HEK293T (cell line): ENCODE data around the gene MARCHF9.
A peak's percentile ranks its signal among the peaks of the same experiment; 100 is the strongest.
"Not testable (repeated sequence)": the region's sequence is repeated elsewhere in the genome, so short reads cannot be mapped to it uniquely, and the experiment has no call there.

Experiments
- CTCF ChIA-PET: fragments of 350-600 bp; formaldehyde crosslinking; extraction: SDS; loops from one replicate; lab custom pipeline; 2021; ENCODE audit warnings: antibody characterized with exemption, inconsistent platforms; lab: Yijun Ruan, JAX
- POLR2A ChIA-PET: fragments of 350-600 bp; formaldehyde crosslinking; extraction: SDS; loops from one replicate; lab custom pipeline; 2020; ENCODE audit warnings: antibody characterized with exemption, inconsistent platforms; lab: Yijun Ruan, JAX
- DNase-seq: peaks from one replicate; pipeline ENCODE4 v3.0.0; 2012; ENCODE audit warnings: mixed read lengths; ENCODE audit errors: extremely low spot score
- ARNT ChIP-seq: fragments of 450-650 bp; IDR thresholded peaks from 2 replicates; pipeline ENCODE4 v1.6.1; 2017; ENCODE audit warnings: mild to moderate bottlenecking
- BHLHE40 ChIP-seq: fragments of 450-650 bp; IDR thresholded peaks from 2 replicates; pipeline ENCODE4 v1.6.1; 2016; ENCODE audit warnings: mild to moderate bottlenecking, moderate library complexity, borderline replicate concordance
- CTBP1 ChIP-seq: fragments of 450-650 bp; IDR thresholded peaks from 2 replicates; pipeline ENCODE4 v1.6.1; 2016; ENCODE audit warnings: borderline replicate concordance
- ELF4 ChIP-seq: fragments of 450-650 bp; IDR thresholded peaks from 2 replicates; pipeline ENCODE4 v1.6.1; 2017; ENCODE audit warnings: antibody characterized with exemption
- FOXA1 ChIP-seq: fragments of 450-650 bp; IDR thresholded peaks from 2 replicates; pipeline ENCODE4 v1.6.1; 2016; ENCODE audit warnings: mild to moderate bottlenecking
- FOXK2 ChIP-seq: fragments of 450-650 bp; IDR thresholded peaks from 2 replicates; pipeline ENCODE4 v1.6.1; 2016; ENCODE audit warnings: mild to moderate bottlenecking
- FOXM1 ChIP-seq: fragments of 450-650 bp; IDR thresholded peaks from 2 replicates; pipeline ENCODE4 v1.6.1; 2017; ENCODE audit warnings: mild to moderate bottlenecking, borderline replicate concordance
- HDGF ChIP-seq: fragments of 450-650 bp; IDR thresholded peaks from 2 replicates; pipeline ENCODE4 v1.6.1; 2017; ENCODE audit warnings: antibody characterized with exemption, borderline replicate concordance
- L3MBTL2 ChIP-seq: fragments of 450-650 bp; conservative IDR thresholded peaks from 2 replicates; pipeline ENCODE4 v1.6.1; 2016; ENCODE audit warnings: mild to moderate bottlenecking
- LEF1 ChIP-seq: fragments of 450-650 bp; IDR thresholded peaks from 2 replicates; pipeline ENCODE4 v1.6.1; 2017; ENCODE audit warnings: mild to moderate bottlenecking, borderline replicate concordance
- NFRKB ChIP-seq: fragments of 450-650 bp; IDR thresholded peaks from 2 replicates; pipeline ENCODE4 v1.6.1; 2016; ENCODE audit warnings: mild to moderate bottlenecking, moderate library complexity
- SP1 ChIP-seq: fragments of 450-650 bp; IDR thresholded peaks from 2 replicates; pipeline ENCODE4 v1.6.1; 2017
- SUZ12 ChIP-seq: fragments of 450-650 bp; IDR thresholded peaks from 2 replicates; pipeline ENCODE4 v1.6.1; 2016; ENCODE audit warnings: mild to moderate bottlenecking
- TARDBP ChIP-seq: fragments of 450-650 bp; IDR thresholded peaks from 2 replicates; pipeline ENCODE4 v1.6.1; 2016
- ZNF384 ChIP-seq: fragments of 450-650 bp; IDR thresholded peaks from 2 replicates; pipeline ENCODE4 v1.6.1; 2016
- TF ChIP-seq, protein P1 (sequence below): fragments of 450-650 bp; IDR thresholded peaks from 2 replicates; pipeline ENCODE4 v1.6.1; 2016

MARCHF9 gene

DNA sequence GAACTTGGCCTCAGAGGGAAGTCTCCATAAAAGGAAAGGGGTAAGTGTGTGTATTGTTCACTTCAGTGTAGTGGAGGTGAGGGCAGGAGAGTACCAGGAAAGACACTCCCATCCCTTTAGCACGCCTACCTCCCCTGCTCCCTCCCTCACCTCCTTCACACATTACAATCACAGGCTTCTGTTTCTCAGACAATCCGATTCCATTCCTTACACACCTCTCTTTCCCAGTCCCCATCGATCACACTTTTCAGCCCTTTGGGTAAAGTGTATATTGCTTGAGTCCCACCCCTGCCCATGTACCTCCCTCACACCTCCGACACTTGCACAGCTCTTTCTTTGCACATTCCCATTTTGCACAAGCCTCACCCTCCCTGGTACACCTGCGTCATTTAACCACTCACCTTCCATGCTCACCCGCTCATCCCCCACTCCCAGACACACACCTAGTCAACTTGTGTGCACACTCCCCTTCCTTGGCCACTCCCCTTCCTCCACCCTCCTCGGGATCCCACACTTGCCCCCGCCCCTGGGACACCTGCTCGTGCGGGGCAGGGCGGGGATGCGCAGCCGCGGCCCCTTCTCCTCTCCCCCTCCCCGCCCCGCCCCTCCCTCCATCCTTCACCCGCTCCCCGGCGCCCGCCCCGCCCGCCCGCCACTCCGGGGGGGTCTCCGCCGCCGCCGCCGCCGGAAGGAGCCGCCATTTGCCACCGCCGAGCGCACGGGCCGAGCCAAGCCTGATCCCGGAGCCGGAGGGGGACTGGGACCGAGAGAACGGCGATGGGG, at the start of gene MARCHF9:
MARCHF9 (plus strand) TSS at position 693 of the 783 bp plus-strand sequence. CDS start 426 bp downstream, outside the sequence.
- peak; percentile 48 for DNase-seq

GRCh38 chr12:57707250-57707649, 47.7 kb upstream of the MARCHF9 start:
- CTCF ChIA-PET, result interaction anchor here (1.0 kb wide), 1 partner anchor 19 kb away, joined by 5 read pairs; no protein-coding TSS in a partner anchor
- no peak for DNase-seq
- POLR2A ChIA-PET, result no interaction called here
- TF ChIP-seq ARNT (no peak), FOXA1 (no peak), ZNF384 (no peak), BHLHE40 (no peak), TARDBP (no peak), L3MBTL2 (no peak), SP1 (no peak), SUZ12 (no peak), NFRKB (no peak)
- TF ChIP-seq, protein P1, sequence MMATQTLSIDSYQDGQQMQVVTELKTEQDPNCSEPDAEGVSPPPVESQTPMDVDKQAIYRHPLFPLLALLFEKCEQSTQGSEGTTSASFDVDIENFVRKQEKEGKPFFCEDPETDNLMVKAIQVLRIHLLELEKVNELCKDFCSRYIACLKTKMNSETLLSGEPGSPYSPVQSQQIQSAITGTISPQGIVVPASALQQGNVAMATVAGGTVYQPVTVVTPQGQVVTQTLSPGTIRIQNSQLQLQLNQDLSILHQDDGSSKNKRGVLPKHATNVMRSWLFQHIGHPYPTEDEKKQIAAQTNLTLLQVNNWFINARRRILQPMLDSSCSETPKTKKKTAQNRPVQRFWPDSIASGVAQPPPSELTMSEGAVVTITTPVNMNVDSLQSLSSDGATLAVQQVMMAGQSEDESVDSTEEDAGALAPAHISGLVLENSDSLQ, result no peak

More for the DNA sequence above, at the start of gene MARCHF9:
- ChIA-PET CTCF (no interaction called here), POLR2A (interaction anchor here (0.7 to 1.7 kb wide), 4 partner anchors 10 to 18 kb away, joined by 4 to 8 read pairs (median 6); partner anchors contain the start of genes EEF1AKMT3, METTL1 and TSPAN31)
- TF ChIP-seq ZNF384, result no peak
- no peak for TF ChIP-seq ELF4
- TF ChIP-seq CTBP1, result 0 out of 2 replicates have a peak, but pooled peaks have one; percentile 37
- TF ChIP-seq SUZ12, result no peak
- TF ChIP-seq NFRKB, result no peak
- no peak for TF ChIP-seq FOXA1

DNA sequence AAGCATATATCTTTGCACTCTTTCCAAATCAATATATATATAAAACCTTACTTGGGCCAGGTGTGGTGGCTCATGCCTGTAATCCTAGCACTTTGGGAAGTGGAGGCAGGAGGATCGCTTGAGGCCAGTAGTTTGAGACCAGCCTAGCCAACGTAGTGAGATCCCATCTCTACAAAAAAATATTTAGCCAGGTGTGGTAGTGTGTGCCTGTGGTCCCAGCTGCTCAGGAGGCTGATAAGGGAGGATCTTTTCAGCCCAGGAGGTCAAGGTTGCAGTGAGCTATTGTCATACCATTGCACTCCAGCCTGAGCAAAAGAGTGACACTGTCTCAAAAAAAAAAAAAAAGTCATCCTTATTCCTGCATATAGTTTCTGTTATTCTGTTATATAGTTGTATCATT, 46.6 kb upstream of the MARCHF9 start:
- ChIA-PET CTCF (no interaction called here), POLR2A (no interaction called here)
- TF ChIP-seq FOXM1, result no peak
- TF ChIP-seq LEF1, result no peak
- TF ChIP-seq, protein P1, result no peak
- TF ChIP-seq ELF4, result no peak
- TF ChIP-seq ZNF384, result no peak
- TF ChIP-seq HDGF, result no peak
- TF ChIP-seq FOXK2, result no peak
- TF ChIP-seq FOXA1, result no peak
- TF ChIP-seq TARDBP, result no peak
- no peak for DNase-seq

GRCh38 chr12:57712701-57713100, 42.2 kb upstream of the MARCHF9 start:
- TF ChIP-seq LEF1 (no peak), L3MBTL2 (no peak), HDGF (no peak), FOXA1 (no peak), ELF4 (no peak), ZNF384 (no peak), SP1 (no peak), ARNT (no peak), NFRKB (no peak), SUZ12 (no peak), CTBP1 (no peak), FOXM1 (no peak), TARDBP (no peak), BHLHE40 (no peak), FOXK2 (no peak)
- TF ChIP-seq, protein P1, result no peak
- no peak for DNase-seq
- ChIA-PET CTCF (interaction anchor here (0.7 kb wide), 1 partner anchor 129 kb away, joined by 3 read pairs; no protein-coding TSS in a partner anchor), POLR2A (no interaction called here)

- CTCF ChIA-PET, result interaction anchor here (0.7 kb wide), 1 partner anchor 130 kb away, joined by 3 read pairs; no protein-coding TSS in a partner anchor
- no peak for DNase-seq
- no peak for TF ChIP-seq ZNF384
- no peak for TF ChIP-seq ARNT
- TF ChIP-seq FOXA1, result no peak
- TF ChIP-seq, protein P1, result no peak
- no peak for TF ChIP-seq CTBP1
- no peak for TF ChIP-seq SUZ12
- TF ChIP-seq TARDBP, result no peak
- TF ChIP-seq L3MBTL2, result no peak
- TF ChIP-seq BHLHE40, result no peak
- TF ChIP-seq FOXK2, result no peak
- TF ChIP-seq ELF4, result no peak
- TF ChIP-seq NFRKB, result no peak
- no peak for TF ChIP-seq SP1
- TF ChIP-seq FOXM1, result no peak
- POLR2A ChIA-PET, result no interaction called here
Observed at GRCh38 chr12:57713209-57713608, 41.7 kb upstream of the MARCHF9 start.

DNA sequence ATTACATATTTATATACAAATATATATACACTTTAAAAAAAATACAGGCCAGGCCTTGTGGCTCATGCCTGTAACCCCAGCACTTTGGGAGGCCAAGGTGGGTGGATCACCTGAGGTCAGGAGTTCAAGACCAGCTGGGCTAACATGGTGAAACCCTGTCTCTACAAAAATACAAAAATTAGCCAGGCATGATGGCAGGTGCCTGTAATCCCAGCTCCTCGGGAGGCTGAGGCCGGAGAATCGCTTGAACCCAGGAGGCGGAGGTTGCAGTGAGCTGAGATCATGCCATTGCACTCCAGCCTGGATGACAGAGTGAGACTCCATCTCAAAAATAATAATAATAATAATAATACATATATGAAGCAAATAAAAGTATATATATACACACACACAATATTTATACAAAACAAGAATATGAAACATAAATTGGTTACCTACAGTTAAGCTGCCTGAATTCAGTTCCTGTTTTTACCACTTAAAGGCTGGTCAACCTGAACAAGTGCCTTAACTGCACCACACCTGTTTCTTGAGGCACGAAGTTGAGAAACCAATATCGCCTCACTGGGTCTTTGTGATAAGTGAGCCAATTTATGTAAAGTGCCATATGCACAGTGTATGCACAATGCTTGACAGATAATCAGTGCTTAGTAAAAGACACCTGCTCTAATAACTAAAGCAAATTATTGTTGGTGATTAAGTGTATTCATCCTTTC, 39.7 kb upstream of the MARCHF9 start:
- DNase-seq, POLR2A ChIA-PET: not testable (repeated sequence)
- CTCF ChIA-PET, result interaction anchor here (1.6 kb wide), 1 partner anchor 11 kb away, joined by 4 read pairs; no protein-coding TSS in a partner anchor
